Measurements from ENCODE around the gene CHKA. TPM values are rescaled to one million over a fixed set of nuclear protein-coding genes. Genes with fewer than 3 reads are reported as not detected.

The CHKA gene
- polyA plus RNA-seq, 1 donor (not counting 4 experiments of a cell fraction or from before 2014, with no cell fraction given), result 7.1 TPM

DNA sequence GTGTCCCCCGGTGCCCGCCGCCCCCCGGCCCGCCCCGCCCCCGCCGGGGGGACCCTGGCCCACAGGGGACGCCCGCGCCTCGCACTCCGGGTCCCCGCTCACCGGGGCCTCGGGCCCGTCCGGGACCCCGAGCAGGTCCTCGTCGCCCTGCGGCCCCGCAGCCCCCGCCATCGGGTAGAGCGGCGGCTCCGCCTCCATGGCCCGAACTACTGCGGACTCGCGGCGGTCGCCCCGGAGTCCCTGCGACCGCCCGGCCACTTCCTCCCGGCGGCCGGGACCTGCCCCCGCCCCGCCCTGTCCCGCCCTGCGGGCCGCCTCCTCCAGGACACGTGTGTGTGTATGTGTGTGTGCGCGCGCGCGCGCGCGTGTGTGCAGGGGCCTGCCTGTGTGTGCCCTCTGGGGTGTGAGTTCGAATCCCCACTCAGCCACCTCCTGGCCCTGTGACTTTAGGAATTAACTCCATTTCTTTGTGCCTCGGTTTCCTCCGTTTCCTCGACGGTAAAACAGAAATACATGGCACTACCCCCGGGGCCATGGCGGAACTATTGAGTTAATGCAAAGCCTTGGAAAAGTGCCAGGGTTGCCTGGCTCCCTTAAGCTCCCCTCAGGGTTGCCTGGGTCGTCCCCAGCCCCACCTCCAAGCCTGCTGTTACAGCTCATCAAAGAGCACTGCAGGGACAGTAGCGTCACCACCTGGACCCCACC, 117.2 kb downstream of the CHKA start, which contains the start of gene UNC93B1:
TSS of gene UNC93B1 (minus strand) at position 252 of the 705 bp plus-strand sequence. CDS start at position 198, 54 bp downstream.
- dilution Hi-C loops (cut with MboI; ENCODE audit: extremely low pct_ligation_motif_present, low sequenced_read_pairs), result no loop called here
- FAIRE-seq, result no peak
- DNase-seq (ENCODE audit: low read depth, low spot score), result no peak

DNA sequence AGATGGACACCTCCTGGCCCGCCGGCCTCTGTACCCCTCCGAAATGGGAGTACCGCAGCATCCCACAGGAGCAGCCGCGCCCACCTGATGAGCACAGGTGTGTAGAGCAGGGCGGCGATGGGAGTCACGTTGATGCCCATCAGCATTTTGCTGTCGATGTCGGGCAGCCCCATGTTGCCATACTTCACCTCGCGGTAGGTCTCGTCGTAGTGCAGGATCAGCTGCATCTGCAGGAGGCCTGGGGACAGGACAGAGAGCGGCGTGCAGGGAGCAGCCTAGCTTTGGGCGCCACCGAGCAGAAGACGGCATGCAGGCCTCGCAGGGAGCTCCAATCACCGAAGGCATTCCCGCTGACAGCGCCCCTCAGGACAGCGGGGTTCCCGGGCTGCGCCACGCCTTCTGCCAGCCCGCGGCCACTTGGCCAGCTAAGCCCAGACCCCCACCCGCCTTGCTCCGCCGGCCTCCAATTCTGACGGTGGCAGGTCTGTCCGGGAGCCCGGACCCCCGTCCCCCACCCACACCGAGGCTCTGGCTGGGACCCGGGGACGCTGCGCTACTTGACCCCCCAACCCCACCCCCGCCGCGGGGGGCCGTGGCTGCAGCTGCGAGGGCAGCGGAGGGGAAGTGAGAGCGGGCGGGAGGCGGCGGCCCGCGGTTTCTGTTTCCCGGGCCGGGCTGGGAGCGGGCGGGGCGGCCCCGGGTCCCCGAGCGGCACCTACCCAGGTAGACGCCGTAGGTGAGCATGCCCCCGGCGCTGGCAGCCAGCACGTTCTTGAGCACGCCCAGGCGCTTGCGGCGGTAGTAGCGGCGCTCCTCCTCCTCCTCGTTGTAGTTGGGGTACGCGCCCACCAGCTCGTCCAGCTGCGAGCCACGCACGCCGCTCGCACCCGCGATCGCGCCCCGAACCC, 118.0 kb downstream of the CHKA start:
- H3K4me1 ChIP-seq (ENCODE audit: control insufficient read depth, extremely low read depth, insufficient read depth, low read length), result peaks cover 9% of the 10 kb centered on the region
- TF ChIP-seq, protein P1, sequence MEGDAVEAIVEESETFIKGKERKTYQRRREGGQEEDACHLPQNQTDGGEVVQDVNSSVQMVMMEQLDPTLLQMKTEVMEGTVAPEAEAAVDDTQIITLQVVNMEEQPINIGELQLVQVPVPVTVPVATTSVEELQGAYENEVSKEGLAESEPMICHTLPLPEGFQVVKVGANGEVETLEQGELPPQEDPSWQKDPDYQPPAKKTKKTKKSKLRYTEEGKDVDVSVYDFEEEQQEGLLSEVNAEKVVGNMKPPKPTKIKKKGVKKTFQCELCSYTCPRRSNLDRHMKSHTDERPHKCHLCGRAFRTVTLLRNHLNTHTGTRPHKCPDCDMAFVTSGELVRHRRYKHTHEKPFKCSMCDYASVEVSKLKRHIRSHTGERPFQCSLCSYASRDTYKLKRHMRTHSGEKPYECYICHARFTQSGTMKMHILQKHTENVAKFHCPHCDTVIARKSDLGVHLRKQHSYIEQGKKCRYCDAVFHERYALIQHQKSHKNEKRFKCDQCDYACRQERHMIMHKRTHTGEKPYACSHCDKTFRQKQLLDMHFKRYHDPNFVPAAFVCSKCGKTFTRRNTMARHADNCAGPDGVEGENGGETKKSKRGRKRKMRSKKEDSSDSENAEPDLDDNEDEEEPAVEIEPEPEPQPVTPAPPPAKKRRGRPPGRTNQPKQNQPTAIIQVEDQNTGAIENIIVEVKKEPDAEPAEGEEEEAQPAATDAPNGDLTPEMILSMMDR (optimal IDR thresholded peaks at IDR 0.05 in 1 of 3, IDR thresholded peaks at IDR 0.05 in 1 of 3, conservative IDR thresholded peaks at IDR 0.05 in 1 of 3; ENCODE audit: extremely low read depth in 1 of 3, insufficient read depth in 2 of 3, low read length in 3 of 3), result no peak
- TF ChIP-seq EZH2 (IDR thresholded peaks at IDR 0.05; ENCODE audit: low read length), result no peak
- peak overlapping the region; percentile 51 for H2AFZ ChIP-seq (ENCODE audit: control insufficient read depth, low read length)
- H3K4me3 ChIP-seq (ENCODE audit: control insufficient read depth in 2 of 3, extremely low read depth in 1 of 3, insufficient read depth in 2 of 3, low read depth in 1 of 3, low read length in 3 of 3), result peak overlapping the region; percentile 46 to 79 (median 50)
- H4K20me1 ChIP-seq (ENCODE audit: control insufficient read depth, extremely low read depth, insufficient read depth, low read length), result no peaks in the 10 kb centered on the region
- DNase-seq (ENCODE audit: low read depth, low spot score), result no peak
- H3K27ac ChIP-seq (ENCODE audit: control insufficient read depth, insufficient read depth, low read length), result no peak overlapping the region
- dilution Hi-C loops (cut with MboI; ENCODE audit: extremely low pct_ligation_motif_present, low sequenced_read_pairs), result no loop called here
- H3K36me3 ChIP-seq (ENCODE audit: control insufficient read depth in 2 of 2, extremely low read depth in 1 of 2, insufficient read depth in 2 of 2, low read length in 2 of 2), result no peaks in the 10 kb centered on the region
- no peak for FAIRE-seq
- H3K79me2 ChIP-seq (ENCODE audit: control insufficient read depth, insufficient read depth, low read length), result no peaks in the 10 kb centered on the region
- peak overlapping the region; percentile 58 for H3K4me2 ChIP-seq (ENCODE audit: control insufficient read depth, extremely low read depth, insufficient read depth, low read depth, low read length)
- peak overlapping the region; percentile 61 for H3K9ac ChIP-seq (ENCODE audit: control insufficient read depth, extremely low read depth, insufficient read depth, low read length)
- H3K9me1 ChIP-seq (ENCODE audit: control insufficient read depth, extremely low read depth, insufficient read depth, low read length), result no peaks in the 10 kb centered on the region
- H3K9me3 ChIP-seq (ENCODE audit: control insufficient read depth, low read depth, low read length), result no peaks in the 10 kb centered on the region
- H3K27me3 ChIP-seq (ENCODE audit: control insufficient read depth, extremely low read depth, insufficient read depth, low read length), result no peaks in the 10 kb centered on the region

More for the DNA sequence above, 117.2 kb downstream of the CHKA start, which contains the start of gene UNC93B1:
- Histone ChIP-seq H3K9me1 (ENCODE audit: control insufficient read depth, extremely low read depth, insufficient read depth, low read length) (no peaks in the 10 kb centered on the region), H3K79me2 (ENCODE audit: control insufficient read depth, insufficient read depth, low read length) (no peaks in the 10 kb centered on the region), H4K20me1 (ENCODE audit: control insufficient read depth, extremely low read depth, insufficient read depth, low read length) (no peaks in the 10 kb centered on the region), H3K4me1 (ENCODE audit: control insufficient read depth, extremely low read depth, insufficient read depth, low read length) (peaks cover 17% of the 10 kb centered on the region), H3K4me3 (ENCODE audit: control insufficient read depth in 2 of 3, extremely low read depth in 1 of 3, insufficient read depth in 2 of 3, low read depth in 1 of 3, low read length in 3 of 3) (peak within 1 kb of the TSS; percentile 50 to 79 (median 59)), H2AFZ (ENCODE audit: control insufficient read depth, low read length) (peak within 1 kb of the TSS; percentile 61), H3K36me3 (ENCODE audit: control insufficient read depth in 2 of 2, extremely low read depth in 1 of 2, insufficient read depth in 2 of 2, low read length in 2 of 2) (no peaks in the 10 kb centered on the region), H3K9me3 (ENCODE audit: control insufficient read depth, low read depth, low read length) (no peaks in the 10 kb centered on the region), H3K9ac (ENCODE audit: control insufficient read depth, extremely low read depth, insufficient read depth, low read length) (peak within 1 kb of the TSS; percentile 61), H3K27me3 (ENCODE audit: control insufficient read depth, extremely low read depth, insufficient read depth, low read length) (no peaks in the 10 kb centered on the region), H3K4me2 (ENCODE audit: control insufficient read depth, extremely low read depth, insufficient read depth, low read depth, low read length) (peak within 1 kb of the TSS; percentile 78), H3K27ac (ENCODE audit: control insufficient read depth, insufficient read depth, low read length) (no peak within 1 kb of the TSS)
- TF ChIP-seq, protein P1 (optimal IDR thresholded peaks at IDR 0.05 in 1 of 3, IDR thresholded peaks at IDR 0.05 in 1 of 3, conservative IDR thresholded peaks at IDR 0.05 in 1 of 3; ENCODE audit: extremely low read depth in 1 of 3, insufficient read depth in 2 of 3, low read length in 3 of 3), result no peak
- no peak for TF ChIP-seq EZH2 (IDR thresholded peaks at IDR 0.05; ENCODE audit: low read length)

Small RNA genes within 50 kb of the gene (small RNA-seq; reads per million reads assigned to genes)
- 0 reads per million in 3 experiments for gene MIR6753 (ENCODE audit: insufficient read length in 3 of 3, low read depth in 3 of 3, low replicate concordance in 1 of 3)

Other genes with a start within 250 kb of the CHKA start
- 15.4 to 17.5 TPM (median 16.5 TPM) in 3 replicates for gene UNC93B1, start 117.3 kb downstream of the CHKA start, polyA plus RNA-seq
- gene ALDH3B1, start 111.1 kb downstream of the CHKA start, polyA plus RNA-seq, result 0.07 to 0.16 TPM (median 0.08 TPM) in 3 replicates
- gene NDUFS8, start 90.7 kb downstream of the CHKA start, polyA plus RNA-seq, result 51.7 to 99.9 TPM (median 65.2 TPM) in 3 replicates
- gene TCIRG1, start 82.4 kb downstream of the CHKA start, polyA plus RNA-seq, result 12.7 to 31.6 TPM (median 17.8 TPM) in 3 replicates
- gene KMT5B, start 91.9 kb upstream of the CHKA start, polyA plus RNA-seq, result 7.4 to 17.2 TPM (median 10.3 TPM) in 3 replicates
- gene C11orf24, start 150.6 kb upstream of the CHKA start, polyA plus RNA-seq, result 28.4 to 32.8 TPM (median 32.2 TPM) in 3 replicates
- 6.6 to 8.6 TPM (median 8.0 TPM) in 3 replicates for gene LRP5, start 191.2 kb upstream of the CHKA start, polyA plus RNA-seq